Mesenchymal stem cell (in vitro differentiated cells and primary cell): Measurements from ENCODE around the gene EHD4.

ENCODE experiments used
- DNase-seq: peaks from one replicate; pipeline ENCODE4 v3.0.0-alpha.2; 2013
- H2AFZ ChIP-seq: one replicate; pipeline ENCODE4 v1.6.1; 2013; ENCODE audit warnings: low read depth, mild to moderate bottlenecking, control low read depth, inconsistent platforms, low read length, moderate library complexity
- H2AK5ac ChIP-seq: 2 replicates; pipeline ENCODE4 v1.6.1; 2013; ENCODE audit warnings: low read length, moderate library complexity, mild to moderate bottlenecking, inconsistent platforms; ENCODE audit not compliant: severe bottlenecking
- H2BK120ac ChIP-seq: one replicate; pipeline ENCODE4 v1.6.1; 2013; ENCODE audit warnings: low read depth, mild to moderate bottlenecking, inconsistent platforms, low read length, moderate library complexity
- H2BK12ac ChIP-seq, 2 experiments: one replicate each; pipeline ENCODE4 v1.6.1; 2013; ENCODE audit warnings: inconsistent platforms in 2 of 2, low read length in 2 of 2, mild to moderate bottlenecking in 2 of 2, moderate library complexity in 2 of 2, control low read depth in 1 of 2
- H2BK15ac ChIP-seq: one replicate; pipeline ENCODE4 v1.6.1; 2013; ENCODE audit warnings: mild to moderate bottlenecking, low read depth, inconsistent platforms; ENCODE audit not compliant: poor library complexity, severe bottlenecking
- H2BK5ac ChIP-seq: 2 replicates; pipeline ENCODE4 v1.6.1; 2013; ENCODE audit warnings: low read depth, mild to moderate bottlenecking, low read length, control low read depth, inconsistent platforms; ENCODE audit not compliant: poor library complexity, severe bottlenecking
- H3K14ac ChIP-seq, 2 experiments: one replicate each; pipeline ENCODE4 v1.6.1; 2013; ENCODE audit warnings: inconsistent platforms in 2 of 2, low read length in 2 of 2, control low read depth in 1 of 2, mild to moderate bottlenecking in 1 of 2, moderate library complexity in 1 of 2
- H3K18ac ChIP-seq, 2 experiments: one replicate each; pipeline ENCODE4 v1.6.1; 2013; ENCODE audit warnings: inconsistent platforms in 2 of 2, low read length in 2 of 2, control low read depth in 1 of 2, low read depth in 1 of 2, mild to moderate bottlenecking in 1 of 2
- H3K23ac ChIP-seq, 2 experiments: one replicate each; pipeline ENCODE4 v1.6.1; 2013; ENCODE audit warnings: inconsistent platforms in 2 of 2, low read length in 2 of 2, mild to moderate bottlenecking in 2 of 2, moderate library complexity in 2 of 2, control low read depth in 1 of 2
- H3K27ac ChIP-seq: 2 replicates; pipeline ENCODE4 v1.5.1; 2013; ENCODE audit warnings: mild to moderate bottlenecking, moderate library complexity, low read length, control low read depth, inconsistent platforms; ENCODE audit not compliant: poor library complexity, severe bottlenecking
- H3K27me3 ChIP-seq, 2 experiments: 2 replicates each; pipeline versions ENCODE4 v1.6.1 to v1.7.0; 2013; ENCODE audit warnings: low read length in 2 of 2, mild to moderate bottlenecking in 2 of 2, moderate library complexity in 2 of 2, control low read depth in 1 of 2, inconsistent platforms in 1 of 2; ENCODE audit not compliant: control insufficient read depth in 1 of 2, insufficient read depth in 1 of 2
- H3K36me3 ChIP-seq, 2 experiments: 2 replicates each; pipeline versions ENCODE4 v1.6.1 to v1.7.0; 2013; ENCODE audit warnings: low read length in 2 of 2, control low read depth in 1 of 2, inconsistent platforms in 1 of 2, low read depth in 1 of 2, mild to moderate bottlenecking in 1 of 2; ENCODE audit not compliant: insufficient read depth in 2 of 2, control insufficient read depth in 1 of 2
- H3K4ac ChIP-seq, 2 experiments: one replicate each; pipeline ENCODE4 v1.6.1; 2013; ENCODE audit warnings: inconsistent platforms in 2 of 2, low read length in 2 of 2, mild to moderate bottlenecking in 2 of 2, moderate library complexity in 2 of 2, control low read depth in 1 of 2, low read depth in 1 of 2
- H3K4me1 ChIP-seq: 2 replicates; pipeline ENCODE4 v1.6.1; 2013; ENCODE audit warnings: low read depth, low read length, control low read depth; ENCODE audit not compliant: control insufficient read depth, insufficient read depth
- H3K4me2 ChIP-seq: 2 replicates; pipeline ENCODE4 v1.6.1; 2013; ENCODE audit warnings: low read length, mild to moderate bottlenecking, inconsistent platforms; ENCODE audit not compliant: poor library complexity, severe bottlenecking
- H3K4me3 ChIP-seq, 2 experiments: 2 replicates each; pipeline versions ENCODE4 v1.5.1 to v1.7.0; 2013; ENCODE audit warnings: low read length in 2 of 2, mild to moderate bottlenecking in 2 of 2, control low read depth in 1 of 2, low read depth in 1 of 2; ENCODE audit not compliant: insufficient read depth in 1 of 2
- H3K79me1 ChIP-seq: replicated peaks from 2 replicates; pipeline ENCODE4 v1.6.1; 2013; ENCODE audit warnings: mild to moderate bottlenecking, control low read depth, low read length, inconsistent platforms; ENCODE audit not compliant: poor library complexity, severe bottlenecking
- H3K9ac ChIP-seq: 2 replicates; pipeline ENCODE4 v1.7.0; 2013; ENCODE audit warnings: mild to moderate bottlenecking, low read length, moderate library complexity
- H3K9me3 ChIP-seq: 2 replicates; pipeline ENCODE4 v1.7.0; 2013; ENCODE audit warnings: mild to moderate bottlenecking, low read length; ENCODE audit not compliant: control insufficient read depth
- H4K8ac ChIP-seq: one replicate; pipeline ENCODE4 v1.6.1; 2013; ENCODE audit warnings: inconsistent platforms, mild to moderate bottlenecking, low read length, moderate library complexity
- H4K91ac ChIP-seq: one replicate; pipeline ENCODE4 v1.6.1; 2013; ENCODE audit warnings: mild to moderate bottlenecking, low read length, inconsistent platforms
- WGBS: methylation state at CpG from one replicate; pipeline ENCODE4 v1.1.7; 2013; ENCODE audit warnings: mixed read lengths; 5-methylcytosine and 5-hydroxymethylcytosine counted together

EHD4 gene

GRCh38 chr15:41855261-41855961 is 116.9 kb downstream of the EHD4 start:
- no peak overlapping the region for H3K4me2 ChIP-seq
- no peak overlapping the region for H2AK5ac ChIP-seq
- no peak overlapping the region for H3K9ac ChIP-seq
- peak overlapping the region in 1 of 2 experiments; percentile 8 for H3K4me3 ChIP-seq
- H3K14ac ChIP-seq, result no peak overlapping the region
- H3K79me1 ChIP-seq, result no peaks in the 10 kb centered on the region
- no peak overlapping the region for H3K23ac ChIP-seq
- H3K27ac ChIP-seq, result no peak overlapping the region
- no peak overlapping the region for H2BK5ac ChIP-seq
- H3K18ac ChIP-seq, result no peak overlapping the region
- H3K4ac ChIP-seq, result no peak overlapping the region
- H4K8ac ChIP-seq, result no peak overlapping the region
- peaks cover 0 to 51% of the 10 kb centered on the region in 2 experiments for H3K36me3 ChIP-seq
- H2BK15ac ChIP-seq, result no peak overlapping the region
- H2AFZ ChIP-seq, result no peak overlapping the region
- DNase-seq, result no peak
- H3K9me3 ChIP-seq, result no peaks in the 10 kb centered on the region
- H3K4me1 ChIP-seq, result peaks cover 10% of the 10 kb centered on the region
- 69% methylated on average over 26 of the region's 30 CpGs for WGBS
- peaks cover 0 to 71% of the 10 kb centered on the region in 2 experiments for H3K27me3 ChIP-seq
- no peak overlapping the region for H2BK12ac ChIP-seq
- H4K91ac ChIP-seq, result no peak overlapping the region
- no peak overlapping the region for H2BK120ac ChIP-seq

GRCh38 chr15:41854443-41854842 is 117.9 kb downstream of the EHD4 start:
- Histone ChIP-seq H3K4me2 (no peak overlapping the region), H3K14ac (no peak overlapping the region), H3K36me3 (peaks cover 0 to 53% of the 10 kb centered on the region in 2 experiments), H3K23ac (no peak overlapping the region), H3K4ac (no peak overlapping the region), H2AK5ac (no peak overlapping the region), H3K4me3 (no peak overlapping the region), H2BK15ac (no peak overlapping the region), H3K27ac (no peak overlapping the region), H3K27me3 (peaks cover 0 to 73% of the 10 kb centered on the region in 2 experiments), H3K9me3 (no peaks in the 10 kb centered on the region), H3K79me1 (no peaks in the 10 kb centered on the region), H2BK5ac (no peak overlapping the region), H3K9ac (no peak overlapping the region), H2BK12ac (no peak overlapping the region), H4K8ac (no peak overlapping the region), H3K4me1 (peaks cover 10% of the 10 kb centered on the region), H4K91ac (no peak overlapping the region), H2BK120ac (no peak overlapping the region), H2AFZ (no peak overlapping the region), H3K18ac (no peak overlapping the region)
- DNase-seq, result no peak
- WGBS, result 96% methylated on average over 9 of the region's 9 CpGs

- Histone ChIP-seq H3K18ac (no peak overlapping the region), H3K27ac (no peak overlapping the region), H3K27me3 (peaks cover 0 to 71% of the 10 kb centered on the region in 2 experiments), H4K8ac (no peak overlapping the region), H2BK15ac (no peak overlapping the region), H3K14ac (no peak overlapping the region), H2AK5ac (no peak overlapping the region), H3K9me3 (no peaks in the 10 kb centered on the region), H3K79me1 (no peaks in the 10 kb centered on the region), H3K4ac (no peak overlapping the region), H3K4me3 (no peak overlapping the region), H3K4me1 (peaks cover 10% of the 10 kb centered on the region), H3K4me2 (no peak overlapping the region), H2AFZ (no peak overlapping the region), H2BK120ac (no peak overlapping the region), H3K23ac (no peak overlapping the region), H4K91ac (no peak overlapping the region), H3K9ac (no peak overlapping the region), H2BK5ac (no peak overlapping the region), H2BK12ac (no peak overlapping the region), H3K36me3 (peaks cover under 1 to 59% of the 10 kb centered on the region in 2 experiments)
- 92% methylated on average over 10 of the region's 10 CpGs for WGBS
- DNase-seq, result no peak
These were observed 118.5 kb downstream of the EHD4 start for GRCh38 chr15:41853831-41854230.

GRCh38 chr15:41852736-41853590 is 119.4 kb downstream of the EHD4 start:
- Histone ChIP-seq H4K91ac (no peak overlapping the region), H3K9ac (no peak overlapping the region), H2BK5ac (no peak overlapping the region), H3K14ac (no peak overlapping the region), H3K23ac (peak overlapping the region in 1 of 2 experiments; percentile 10), H3K9me3 (no peaks in the 10 kb centered on the region), H4K8ac (no peak overlapping the region), H2AFZ (no peak overlapping the region), H3K27ac (no peak overlapping the region), H3K4me2 (no peak overlapping the region), H2AK5ac (no peak overlapping the region), H3K27me3 (peaks cover 0 to 71% of the 10 kb centered on the region in 2 experiments), H2BK12ac (no peak overlapping the region), H3K4ac (no peak overlapping the region), H3K4me3 (no peak overlapping the region), H2BK120ac (no peak overlapping the region), H2BK15ac (no peak overlapping the region), H3K18ac (no peak overlapping the region), H3K79me1 (no peaks in the 10 kb centered on the region), H3K36me3 (peaks cover 7 to 63% of the 10 kb centered on the region in 2 experiments), H3K4me1 (peaks cover 10% of the 10 kb centered on the region)
- no peak for DNase-seq
- 80% methylated on average over 16 of the region's 17 CpGs for WGBS
